Measurements from ENCODE around the gene DAPK2.

DAPK2 gene

GRCh38 chr15:64034519-64034918, 11.8 kb downstream of the DAPK2 start:
- TF ChIP-seq BHLHE40 (IDR thresholded peaks at IDR 0.05; ENCODE audit: borderline replicate concordance) (no peak), CTBP1 (IDR thresholded peaks at IDR 0.05; ENCODE audit: borderline replicate concordance) (no peak), SUZ12 (IDR thresholded peaks at IDR 0.05) (no peak), HDGF (IDR thresholded peaks at IDR 0.05; ENCODE audit: borderline replicate concordance) (no peak), ARNT (IDR thresholded peaks at IDR 0.05) (no peak), ELF4 (IDR thresholded peaks at IDR 0.05) (no peak), NFRKB (IDR thresholded peaks at IDR 0.05) (no peak), FOXM1 (IDR thresholded peaks at IDR 0.05; ENCODE audit: borderline replicate concordance) (no peak), FOXK2 (IDR thresholded peaks at IDR 0.05) (no peak)
- DNase-seq (ENCODE audit: extremely low spot score), result no peak
- ChIA-PET CTCF (no interaction called here), POLR2A (no interaction called here)

GRCh38 chr15:64032329-64032728, 14.0 kb downstream of the DAPK2 start:
- TF ChIP-seq L3MBTL2 (conservative IDR thresholded peaks at IDR 0.05) (no peak), TARDBP (IDR thresholded peaks at IDR 0.05) (no peak), ELF4 (IDR thresholded peaks at IDR 0.05) (no peak)
- ChIA-PET POLR2A (no interaction called here), CTCF (no interaction called here)
- DNase-seq (ENCODE audit: extremely low spot score), result no peak

- DNase-seq (ENCODE audit: extremely low spot score), result no peak
- ChIA-PET POLR2A (no interaction called here), CTCF (no interaction called here)
- no peak for TF ChIP-seq FOXA1 (IDR thresholded peaks at IDR 0.05)
- no peak for TF ChIP-seq LEF1 (IDR thresholded peaks at IDR 0.05; ENCODE audit: borderline replicate concordance)
- no peak for TF ChIP-seq SP1 (IDR thresholded peaks at IDR 0.05)
- TF ChIP-seq FOXK2 (IDR thresholded peaks at IDR 0.05), result no peak
- no peak for TF ChIP-seq CTBP1 (IDR thresholded peaks at IDR 0.05; ENCODE audit: borderline replicate concordance)
- no peak for TF ChIP-seq SUZ12 (IDR thresholded peaks at IDR 0.05)
- no peak for TF ChIP-seq BHLHE40 (IDR thresholded peaks at IDR 0.05; ENCODE audit: borderline replicate concordance)
- no peak for TF ChIP-seq TARDBP (IDR thresholded peaks at IDR 0.05)
- TF ChIP-seq NFRKB (IDR thresholded peaks at IDR 0.05), result no peak
These were observed 16.2 kb downstream of the DAPK2 start for GRCh38 chr15:64030123-64030522.

- no peak for DNase-seq (ENCODE audit: extremely low spot score)
- ChIA-PET POLR2A (no interaction called here), CTCF (no interaction called here)
- no peak for TF ChIP-seq ARNT (IDR thresholded peaks at IDR 0.05)
- no peak for TF ChIP-seq SUZ12 (IDR thresholded peaks at IDR 0.05)
- no peak for TF ChIP-seq ELF4 (IDR thresholded peaks at IDR 0.05)
- no peak for TF ChIP-seq L3MBTL2 (conservative IDR thresholded peaks at IDR 0.05)
- TF ChIP-seq LEF1 (IDR thresholded peaks at IDR 0.05; ENCODE audit: borderline replicate concordance), result no peak
- no peak for TF ChIP-seq TARDBP (IDR thresholded peaks at IDR 0.05)
These were observed 16.7 kb downstream of the DAPK2 start for GRCh38 chr15:64029633-64030032.

GRCh38 chr15:64029110-64029509, 17.2 kb downstream of the DAPK2 start:
- no peak for DNase-seq (ENCODE audit: extremely low spot score)
- CTCF ChIA-PET, result no interaction called here
- POLR2A ChIA-PET, result no interaction called here
- no peak for TF ChIP-seq PKNOX1 (IDR thresholded peaks at IDR 0.05)
- no peak for TF ChIP-seq SP1 (IDR thresholded peaks at IDR 0.05)
- TF ChIP-seq FOXA1 (IDR thresholded peaks at IDR 0.05), result no peak
- no peak for TF ChIP-seq SUZ12 (IDR thresholded peaks at IDR 0.05)
- no peak for TF ChIP-seq L3MBTL2 (conservative IDR thresholded peaks at IDR 0.05)
- TF ChIP-seq ELF4 (IDR thresholded peaks at IDR 0.05), result no peak
- no peak for TF ChIP-seq ZNF384 (IDR thresholded peaks at IDR 0.05)
- no peak for TF ChIP-seq LEF1 (IDR thresholded peaks at IDR 0.05; ENCODE audit: borderline replicate concordance)
- no peak for TF ChIP-seq CTBP1 (IDR thresholded peaks at IDR 0.05; ENCODE audit: borderline replicate concordance)
- no peak for TF ChIP-seq BHLHE40 (IDR thresholded peaks at IDR 0.05; ENCODE audit: borderline replicate concordance)
- no peak for TF ChIP-seq NFRKB (IDR thresholded peaks at IDR 0.05)
- no peak for TF ChIP-seq FOXM1 (IDR thresholded peaks at IDR 0.05; ENCODE audit: borderline replicate concordance)
- no peak for TF ChIP-seq ARNT (IDR thresholded peaks at IDR 0.05)
- TF ChIP-seq FOXK2 (IDR thresholded peaks at IDR 0.05), result no peak
- no peak for TF ChIP-seq TARDBP (IDR thresholded peaks at IDR 0.05)
- no peak for TF ChIP-seq HDGF (IDR thresholded peaks at IDR 0.05; ENCODE audit: borderline replicate concordance)

GRCh38 chr15:64026591-64026990, 19.7 kb downstream of the DAPK2 start:
- DNase-seq (ENCODE audit: extremely low spot score), result no peak
- TF ChIP-seq ZNF384 (IDR thresholded peaks at IDR 0.05) (no peak), FOXM1 (IDR thresholded peaks at IDR 0.05; ENCODE audit: borderline replicate concordance) (no peak), LEF1 (IDR thresholded peaks at IDR 0.05; ENCODE audit: borderline replicate concordance) (no peak), ELF4 (IDR thresholded peaks at IDR 0.05) (no peak), SP1 (IDR thresholded peaks at IDR 0.05) (no peak), BHLHE40 (IDR thresholded peaks at IDR 0.05; ENCODE audit: borderline replicate concordance) (no peak), HDGF (IDR thresholded peaks at IDR 0.05; ENCODE audit: borderline replicate concordance) (no peak), NFRKB (IDR thresholded peaks at IDR 0.05) (no peak), ARNT (IDR thresholded peaks at IDR 0.05) (no peak), CTBP1 (IDR thresholded peaks at IDR 0.05; ENCODE audit: borderline replicate concordance) (no peak), TARDBP (IDR thresholded peaks at IDR 0.05) (no peak), FOXA1 (IDR thresholded peaks at IDR 0.05) (no peak)
- POLR2A ChIA-PET, result no interaction called here
- CTCF ChIA-PET, result no interaction called here

GRCh38 chr15:64024172-64025050, 21.9 kb downstream of the DAPK2 start:
- ChIA-PET CTCF (no interaction called here), POLR2A (no interaction called here)
- TF ChIP-seq HDGF (IDR thresholded peaks at IDR 0.05; ENCODE audit: borderline replicate concordance) (no peak), CTBP1 (IDR thresholded peaks at IDR 0.05; ENCODE audit: borderline replicate concordance) (no peak), ZNF384 (IDR thresholded peaks at IDR 0.05) (no peak), ELF4 (IDR thresholded peaks at IDR 0.05) (no peak)
- DNase-seq (ENCODE audit: extremely low spot score), result no peak

All from HEK293T (cell line).